Smooth muscle cell (in vitro differentiated cells): ENCODE data around the gene DBH. TPM values are rescaled to one million over a fixed set of nuclear protein-coding genes. Genes with fewer than 3 reads are reported as not detected.
A peak's percentile ranks its signal among the peaks of the same experiment; 100 is the strongest.

Source experiments
- DNase-seq: peaks from one replicate; lab custom pipeline; 2025; ENCODE audit not compliant: unreplicated experiment; lab: John Stamatoyannopoulos, UW
- H2AFZ ChIP-seq: fragments of 200-600 bp; sonication (generic); 2 replicates; pipeline ENCODE4 v1.6.0; 2016; ENCODE audit warnings: antibody characterized with exemption, low read depth, mild to moderate bottlenecking
- H3F3A ChIP-seq: fragments of 200-600 bp; sonication (generic); 2 replicates; pipeline ENCODE4 v1.6.0; 2017; ENCODE audit warnings: antibody characterized with exemption, low read depth
- H3K27ac ChIP-seq: fragments of 200-600 bp; sonication (generic); 2 replicates; pipeline ENCODE4 v1.5.1; 2016; ENCODE audit warnings: low read depth, mild to moderate bottlenecking
- H3K27me3 ChIP-seq: fragments of 200-600 bp; sonication (generic); 2 replicates; pipeline ENCODE4 v1.6.1; 2016; ENCODE audit warnings: low read depth, mild to moderate bottlenecking
- H3K36me3 ChIP-seq: fragments of 200-600 bp; sonication (generic); 2 replicates; pipeline ENCODE4 v1.5.1; 2016; ENCODE audit warnings: low read depth
- H3K4me1 ChIP-seq: fragments of 200-600 bp; sonication (generic); 2 replicates; pipeline ENCODE4 v1.5.1; 2016; ENCODE audit warnings: low read depth
- H3K4me2 ChIP-seq: fragments of 200-600 bp; sonication (generic); 2 replicates; pipeline ENCODE4 v1.6.0; 2016; ENCODE audit warnings: mild to moderate bottlenecking
- H3K4me3 ChIP-seq: fragments of 200-600 bp; sonication (generic); 2 replicates; pipeline ENCODE4 v1.5.1; 2016; ENCODE audit warnings: mild to moderate bottlenecking
- H3K79me2 ChIP-seq: fragments of 200-600 bp; sonication (generic); 2 replicates; pipeline ENCODE4 v1.6.0; 2016; ENCODE audit warnings: low read depth, mild to moderate bottlenecking
- H3K9ac ChIP-seq: fragments of 200-600 bp; sonication (generic); 2 replicates; pipeline ENCODE4 v1.6.0; 2016; ENCODE audit warnings: low read depth
- H3K9me3 ChIP-seq: fragments of 200-600 bp; sonication (generic); replicated peaks from 2 replicates; pipeline ENCODE4 v1.5.1; 2016; ENCODE audit warnings: low read depth
- H4K20me1 ChIP-seq: fragments of 200-600 bp; sonication (generic); 2 replicates; pipeline ENCODE4 v1.6.0; 2016; ENCODE audit warnings: low read depth
- CTCF ChIP-seq: fragments of 200-600 bp; sonication (generic); IDR thresholded peaks from 2 replicates; pipeline ENCODE4 v1.5.1; 2017; ENCODE audit warnings: borderline replicate concordance, mild to moderate bottlenecking, antibody characterized with exemption; ENCODE audit not compliant: insufficient read depth, poor library complexity, severe bottlenecking
- WGBS: methylation state at CpG from one replicate; pipeline ENCODE4 v1.1.7; 2016; ENCODE audit warnings: low lambda C conversion rate; 5-methylcytosine and 5-hydroxymethylcytosine counted together
- polyA plus RNA-seq: library from polyadenylated mRNA; unstranded; fragments of >200 nt; fragmentation: Nextera tagmentation; extraction: Ambion mirVana; gene quantifications from 2 replicates; pipeline ENCODE4 v1.2.1, GENCODE V29; 2016
- total RNA-seq: library from RNA; depleted of rRNA; stranded (reverse); fragments of >200 nt; gene quantifications from 2 replicates; pipeline ENCODE4 v1.2.3, GENCODE V29; 2014

Gene DBH
- total and polyA plus RNA-seq, 2 experiments from 2014 or later = 0.22 TPM; not detected in 1

- Histone ChIP-seq H3K36me3 (no peaks in the 10 kb centered on the region), H3K27me3 (no peaks in the 10 kb centered on the region), H3K4me1 (no peaks in the 10 kb centered on the region), H3K79me2 (no peaks in the 10 kb centered on the region), H3K27ac (peak overlapping the region; percentile 65), H3F3A (peaks cover 3% of the 10 kb centered on the region), H2AFZ (no peak overlapping the region), H3K9ac (no peak overlapping the region), H3K9me3 (no peaks in the 10 kb centered on the region), H4K20me1 (no peaks in the 10 kb centered on the region), H3K4me2 (peak overlapping the region; percentile 60), H3K4me3 (no peak overlapping the region)
- whole genome bisulfite sequencing = 80% methylated on average over 19 of the region's 20 CpGs
- no peak for DNase-seq
- TF ChIP-seq CTCF = no peak
These were observed 46.8 kb downstream of the DBH start for GRCh38 chr9:133682818-133683585.

GRCh38 chr9:133683586-133684120 is 47.5 kb downstream of the DBH start:
- Histone ChIP-seq H3K4me2 (peak overlapping the region; percentile 60), H3K4me3 (no peak overlapping the region), H3K4me1 (no peaks in the 10 kb centered on the region), H4K20me1 (no peaks in the 10 kb centered on the region), H2AFZ (no peak overlapping the region), H3K36me3 (no peaks in the 10 kb centered on the region), H3K27me3 (no peaks in the 10 kb centered on the region), H3F3A (peaks cover 3% of the 10 kb centered on the region), H3K27ac (peak overlapping the region; percentile 65), H3K9ac (peak overlapping the region; percentile 32), H3K79me2 (no peaks in the 10 kb centered on the region), H3K9me3 (no peaks in the 10 kb centered on the region)
- WGBS = 20% methylated on average over 18 of the region's 19 CpGs
- peak; percentile 20 for DNase-seq
- TF ChIP-seq CTCF = no peak

- WGBS = 69% methylated on average over 24 of the region's 26 CpGs
- H4K20me1 ChIP-seq = no peaks in the 10 kb centered on the region
- DNase-seq = no peak
- no peaks in the 10 kb centered on the region for H3K4me1 ChIP-seq
- H3K4me2 ChIP-seq = peak overlapping the region; percentile 60
- peak overlapping the region; percentile 32 for H3K9ac ChIP-seq
- no peak overlapping the region for H2AFZ ChIP-seq
- no peaks in the 10 kb centered on the region for H3K9me3 ChIP-seq
- H3F3A ChIP-seq = peaks cover 3% of the 10 kb centered on the region
- no peaks in the 10 kb centered on the region for H3K79me2 ChIP-seq
- H3K36me3 ChIP-seq = no peaks in the 10 kb centered on the region
- peak overlapping the region; percentile 65 for H3K27ac ChIP-seq
- H3K27me3 ChIP-seq = no peaks in the 10 kb centered on the region
- TF ChIP-seq CTCF = no peak
- H3K4me3 ChIP-seq = no peak overlapping the region
These were observed 48.2 kb downstream of the DBH start for GRCh38 chr9:133684121-133684935.
